HL-60 (cell line): ENCODE results near the gene CTSH.

Experiments used
- DNase-seq, 2 experiments: peaks; one replicate each; pipeline ENCODE4 v3.0.0-alpha.2; 2010 to 2020; ENCODE audit warnings: low read depth in 1 of 2, low spot score in 1 of 2
- H3K27ac ChIP-seq: fragments of 250-450 bp; sonication (Bioruptor Pico); replicated peaks from 2 replicates; pipeline ENCODE4 v1.5.1; 2020; ENCODE audit warnings: mild to moderate bottlenecking, moderate library complexity
- H3K27me3 ChIP-seq: fragments of 250-450 bp; sonication (Bioruptor Pico); 2 replicates; pipeline ENCODE4 v1.5.1; 2021; ENCODE audit warnings: mild to moderate bottlenecking, moderate library complexity; ENCODE audit not compliant: insufficient read depth, poor library complexity, severe bottlenecking
- H3K4me3 ChIP-seq: replicated peaks from 2 replicates; pipeline ENCODE4 v1.5.1; 2011; ENCODE audit warnings: mild to moderate bottlenecking, control low read depth, low read length; ENCODE audit not compliant: insufficient read depth
- CTCF ChIP-seq: IDR thresholded peaks from one replicate; pipeline ENCODE4 v1.5.1; 2011; ENCODE audit warnings: low read length, control low read depth, inconsistent platforms; ENCODE audit not compliant: insufficient read depth
- GABPA ChIP-seq: IDR thresholded peaks from 2 replicates; pipeline ENCODE4 v1.6.1; 2012; ENCODE audit warnings: low read depth
- POLR2AphosphoS5 ChIP-seq: IDR thresholded peaks from 2 replicates; pipeline ENCODE4 v1.6.1; 2012; ENCODE audit warnings: low read depth
- SPI1 ChIP-seq: IDR thresholded peaks from 2 replicates; pipeline ENCODE4 v1.6.1; 2012; ENCODE audit warnings: low read depth, mild to moderate bottlenecking, borderline replicate concordance
- TF ChIP-seq, protein P1 (sequence below): IDR thresholded peaks from 2 replicates; pipeline ENCODE4 v1.6.1; 2012; ENCODE audit warnings: low read depth; ENCODE audit not compliant: insufficient replicate concordance

CTSH gene

GRCh38 chr15:78985859-78986475 lies 41.1 kb upstream of the CTSH start:
- DNase-seq = no peak
- H3K27me3 ChIP-seq = no peaks in the 10 kb centered on the region
- TF ChIP-seq SPI1 = no peak
- TF ChIP-seq, protein P1, sequence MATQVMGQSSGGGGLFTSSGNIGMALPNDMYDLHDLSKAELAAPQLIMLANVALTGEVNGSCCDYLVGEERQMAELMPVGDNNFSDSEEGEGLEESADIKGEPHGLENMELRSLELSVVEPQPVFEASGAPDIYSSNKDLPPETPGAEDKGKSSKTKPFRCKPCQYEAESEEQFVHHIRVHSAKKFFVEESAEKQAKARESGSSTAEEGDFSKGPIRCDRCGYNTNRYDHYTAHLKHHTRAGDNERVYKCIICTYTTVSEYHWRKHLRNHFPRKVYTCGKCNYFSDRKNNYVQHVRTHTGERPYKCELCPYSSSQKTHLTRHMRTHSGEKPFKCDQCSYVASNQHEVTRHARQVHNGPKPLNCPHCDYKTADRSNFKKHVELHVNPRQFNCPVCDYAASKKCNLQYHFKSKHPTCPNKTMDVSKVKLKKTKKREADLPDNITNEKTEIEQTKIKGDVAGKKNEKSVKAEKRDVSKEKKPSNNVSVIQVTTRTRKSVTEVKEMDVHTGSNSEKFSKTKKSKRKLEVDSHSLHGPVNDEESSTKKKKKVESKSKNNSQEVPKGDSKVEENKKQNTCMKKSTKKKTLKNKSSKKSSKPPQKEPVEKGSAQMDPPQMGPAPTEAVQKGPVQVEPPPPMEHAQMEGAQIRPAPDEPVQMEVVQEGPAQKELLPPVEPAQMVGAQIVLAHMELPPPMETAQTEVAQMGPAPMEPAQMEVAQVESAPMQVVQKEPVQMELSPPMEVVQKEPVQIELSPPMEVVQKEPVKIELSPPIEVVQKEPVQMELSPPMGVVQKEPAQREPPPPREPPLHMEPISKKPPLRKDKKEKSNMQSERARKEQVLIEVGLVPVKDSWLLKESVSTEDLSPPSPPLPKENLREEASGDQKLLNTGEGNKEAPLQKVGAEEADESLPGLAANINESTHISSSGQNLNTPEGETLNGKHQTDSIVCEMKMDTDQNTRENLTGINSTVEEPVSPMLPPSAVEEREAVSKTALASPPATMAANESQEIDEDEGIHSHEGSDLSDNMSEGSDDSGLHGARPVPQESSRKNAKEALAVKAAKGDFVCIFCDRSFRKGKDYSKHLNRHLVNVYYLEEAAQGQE = no peak
- TF ChIP-seq GABPA = no peak
- TF ChIP-seq POLR2AphosphoS5 = no peak
- TF ChIP-seq CTCF = no peak
- no peak overlapping the region for H3K27ac ChIP-seq
- no peak overlapping the region for H3K4me3 ChIP-seq

GRCh38 chr15:78984041-78984440 lies 39.2 kb upstream of the CTSH start:
- no peak overlapping the region for H3K4me3 ChIP-seq
- H3K27ac ChIP-seq = no peak overlapping the region
- H3K27me3 ChIP-seq = no peaks in the 10 kb centered on the region
- no peak for DNase-seq
- TF ChIP-seq GABPA (no peak), SPI1 (no peak), POLR2AphosphoS5 (no peak), CTCF (no peak)
- TF ChIP-seq, protein P1 = no peak

DNA sequence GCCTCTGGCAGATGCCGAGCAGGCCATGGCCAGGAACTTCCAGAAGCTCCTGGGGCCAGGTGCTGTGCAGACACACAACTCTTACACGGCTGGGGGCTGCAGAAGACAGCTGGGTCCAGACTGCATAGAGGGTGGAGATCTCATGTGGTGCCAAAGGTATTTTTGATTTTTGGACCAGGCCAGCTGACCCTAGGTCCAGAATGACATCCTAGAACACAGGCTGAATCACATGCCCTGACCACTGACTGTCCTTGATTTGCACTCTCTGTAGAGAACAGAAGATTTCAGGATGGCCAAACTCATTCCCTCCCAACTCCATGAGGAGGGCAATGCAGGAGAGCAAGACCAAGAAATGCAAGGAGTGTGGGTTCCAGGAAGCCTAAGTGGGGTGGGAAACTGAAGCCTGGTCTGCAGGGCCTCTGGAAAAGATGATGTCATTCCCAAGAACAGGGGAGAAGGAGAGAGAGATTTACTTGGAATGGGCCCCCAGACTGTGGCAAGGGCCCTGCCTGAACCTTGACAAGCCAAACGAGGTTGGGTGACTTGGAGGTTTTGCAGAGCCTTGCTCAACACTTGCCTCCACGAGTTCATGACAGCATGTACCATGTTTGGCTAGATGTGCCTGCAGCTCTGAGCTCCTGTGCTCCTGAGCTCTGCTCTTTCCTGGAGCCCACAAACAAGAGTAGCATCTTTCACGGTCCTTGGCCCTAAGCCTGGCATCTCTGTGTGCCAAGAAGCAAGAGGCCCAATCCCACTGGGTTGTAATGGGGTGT lies 38.5 kb upstream of the CTSH start:
- Histone ChIP-seq H3K27ac (no peak overlapping the region), H3K27me3 (no peaks in the 10 kb centered on the region), H3K4me3 (no peak overlapping the region)
- no peak for DNase-seq
- TF ChIP-seq POLR2AphosphoS5 (no peak), GABPA (no peak), CTCF (no peak)

GRCh38 chr15:78982736-78983135 lies 37.9 kb upstream of the CTSH start:
- DNase-seq = no peak
- H3K27me3 ChIP-seq = no peaks in the 10 kb centered on the region
- H3K4me3 ChIP-seq = no peak overlapping the region
- TF ChIP-seq SPI1 = no peak
- TF ChIP-seq, protein P1 = no peak
- no peak for TF ChIP-seq GABPA
- TF ChIP-seq CTCF = no peak
- TF ChIP-seq POLR2AphosphoS5 = no peak
- H3K27ac ChIP-seq = no peak overlapping the region
